OCI-LY1 (cell line): ENCODE data around the gene STAT3.
A peak's percentile ranks its signal among the peaks of the same experiment; 100 is the strongest.

Experiments
- H2AFZ ChIP-seq: fragments of 200-600 bp; sonication (generic), shearing (Covaris generic); 2 replicates; pipeline ENCODE4 v1.6.0; 2014; ENCODE audit warnings: antibody characterized with exemption, mild to moderate bottlenecking, low read length
- H3F3A ChIP-seq: fragments of 200-600 bp; sonication (generic), shearing (Covaris generic); 2 replicates; pipeline ENCODE4 v1.6.0; 2014; ENCODE audit warnings: mild to moderate bottlenecking, antibody characterized with exemption, low read length, moderate library complexity; ENCODE audit not compliant: insufficient read depth
- H3K27ac ChIP-seq: fragments of 200-600 bp; sonication (generic); 2 replicates; pipeline ENCODE4 v1.5.1; 2014; ENCODE audit warnings: low read length, mixed run types, mild to moderate bottlenecking, low read depth; ENCODE audit not compliant: poor library complexity, severe bottlenecking
- H3K27me3 ChIP-seq: fragments of 200-600 bp; sonication (generic); 2 replicates; pipeline ENCODE4 v1.6.0; 2014; ENCODE audit warnings: antibody characterized with exemption, mild to moderate bottlenecking, low read length, moderate library complexity; ENCODE audit not compliant: insufficient read depth
- H3K36me3 ChIP-seq: fragments of 200-600 bp; sonication (generic); 2 replicates; pipeline ENCODE4 v1.6.1; 2014; ENCODE audit warnings: mild to moderate bottlenecking, antibody characterized with exemption, low read length, moderate library complexity, mixed read lengths; ENCODE audit not compliant: insufficient read depth
- H3K4me1 ChIP-seq: fragments of 200-600 bp; sonication (generic); 2 replicates; pipeline ENCODE4 v1.5.1; 2014; ENCODE audit warnings: mild to moderate bottlenecking, low read length, moderate library complexity; ENCODE audit not compliant: insufficient read depth, severe bottlenecking
- H3K4me2 ChIP-seq: fragments of 200-600 bp; sonication (generic), shearing (Covaris generic); 2 replicates; pipeline ENCODE4 v1.6.1; 2014; ENCODE audit warnings: low read length
- H3K4me3 ChIP-seq: fragments of 200-600 bp; sonication (generic); 2 replicates; pipeline ENCODE4 v1.5.1; 2014; ENCODE audit warnings: low read length, low read depth, mild to moderate bottlenecking, mixed read lengths; ENCODE audit not compliant: poor library complexity, severe bottlenecking
- H3K79me2 ChIP-seq: fragments of 200-600 bp; shearing (Covaris generic); 2 replicates; pipeline ENCODE4 v1.6.1; 2016; ENCODE audit warnings: mixed run types, low read length, mixed read lengths; ENCODE audit not compliant: insufficient read depth
- H3K9ac ChIP-seq: fragments of 200-600 bp; sonication (generic), shearing (Covaris generic); 2 replicates; pipeline ENCODE4 v1.6.1; 2014; ENCODE audit warnings: mild to moderate bottlenecking, low read length, mixed read lengths
- H3K9me2 ChIP-seq: fragments of 200-600 bp; sonication (generic), shearing (Covaris generic); 2 replicates; pipeline ENCODE4 v1.6.1; 2014; ENCODE audit warnings: low read depth, mild to moderate bottlenecking, low read length, mixed read lengths
- H3K9me3 ChIP-seq: fragments of 200-600 bp; shearing (Covaris generic); 2 replicates; pipeline ENCODE4 v1.6.1; 2014; ENCODE audit warnings: low read length, mixed read lengths
- H4K20me1 ChIP-seq: fragments of 200-600 bp; sonication (generic), shearing (Covaris generic); 2 replicates; pipeline ENCODE4 v1.6.0; 2016; ENCODE audit warnings: mild to moderate bottlenecking, low read length; ENCODE audit not compliant: insufficient read depth
- CTCF ChIP-seq: fragments of 200-600 bp; sonication (generic), shearing (Covaris generic); IDR thresholded peaks from 2 replicates; pipeline ENCODE4 v1.5.1; 2017; ENCODE audit warnings: mild to moderate bottlenecking, antibody characterized with exemption, low read length, moderate library complexity, mixed read lengths
- EZH2 ChIP-seq: fragments of 200-600 bp; sonication (generic), shearing (Covaris generic); IDR thresholded peaks from 2 replicates; pipeline ENCODE4 v1.8.0; 2017; ENCODE audit warnings: borderline replicate concordance, mixed run types, mild to moderate bottlenecking, antibody characterized with exemption, low read length, moderate library complexity, mixed read lengths

Gene STAT3

GRCh38 chr17:42313773-42314566, 74.3 kb downstream of the STAT3 start:
- Histone ChIP-seq H3K79me2 (no peaks in the 10 kb centered on the region), H3K4me3 (no peak overlapping the region), H4K20me1 (no peaks in the 10 kb centered on the region), H3K4me1 (peaks cover 19% of the 10 kb centered on the region), H3K27ac (no peak overlapping the region), H3K9me2 (no peaks in the 10 kb centered on the region), H3K4me2 (no peak overlapping the region), H3K9me3 (no peaks in the 10 kb centered on the region), H3K27me3 (no peaks in the 10 kb centered on the region), H3K36me3 (no peaks in the 10 kb centered on the region), H3F3A (no peaks in the 10 kb centered on the region), H3K9ac (no peak overlapping the region), H2AFZ (no peak overlapping the region)
- TF ChIP-seq CTCF = no peak
- TF ChIP-seq EZH2 = no peak

GRCh38 chr17:42313389-42313772, 74.9 kb downstream of the STAT3 start:
- Histone ChIP-seq H3K4me1 (peaks cover 19% of the 10 kb centered on the region), H3K4me3 (no peak overlapping the region), H3K4me2 (no peak overlapping the region), H3K27ac (no peak overlapping the region), H3K27me3 (no peaks in the 10 kb centered on the region), H3K79me2 (no peaks in the 10 kb centered on the region), H2AFZ (no peak overlapping the region), H3K9me2 (no peaks in the 10 kb centered on the region), H4K20me1 (no peaks in the 10 kb centered on the region), H3K36me3 (no peaks in the 10 kb centered on the region), H3K9ac (no peak overlapping the region), H3F3A (no peaks in the 10 kb centered on the region), H3K9me3 (no peaks in the 10 kb centered on the region)
- TF ChIP-seq EZH2 (no peak), CTCF (no peak)

GRCh38 chr17:42312285-42313130, 75.7 kb downstream of the STAT3 start:
- H3K9me3 ChIP-seq = no peaks in the 10 kb centered on the region
- H3K79me2 ChIP-seq = no peaks in the 10 kb centered on the region
- H3K9ac ChIP-seq = no peak overlapping the region; the same call in 1 of the 2 replicates
- H3K27me3 ChIP-seq = no peaks in the 10 kb centered on the region
- H2AFZ ChIP-seq = no peak overlapping the region
- H3K9me2 ChIP-seq = no peaks in the 10 kb centered on the region
- no peaks in the 10 kb centered on the region for H3F3A ChIP-seq
- peaks cover 19% of the 10 kb centered on the region for H3K4me1 ChIP-seq
- H3K27ac ChIP-seq = no peak overlapping the region
- peak overlapping the region; percentile 67 for H3K4me2 ChIP-seq
- no peaks in the 10 kb centered on the region for H3K36me3 ChIP-seq
- peak overlapping the region; percentile 45 for H3K4me3 ChIP-seq
- TF ChIP-seq CTCF = peak; percentile 68
- no peak for TF ChIP-seq EZH2
- no peaks in the 10 kb centered on the region for H4K20me1 ChIP-seq
